HepG2 (cell line): Measurements from ENCODE around the gene SDHAF1. TPM values are rescaled to one million over a fixed set of nuclear protein-coding genes. Genes with fewer than 3 reads are reported as not detected.

Experiments used
- AHR ChIP-seq: IDR thresholded peaks from 2 replicates; pipeline ENCODE4 v1.6.1; 2018; ENCODE audit warnings: missing genetic modification reagents, missing compliant biosample characterization
- ARID5B ChIP-seq: IDR thresholded peaks from 2 replicates; pipeline ENCODE4 v1.4.0; 2020; ENCODE audit warnings: mild to moderate bottlenecking, missing genetic modification reagents
- ATRX ChIP-seq: sonication (generic); formaldehyde crosslinking; IDR thresholded peaks from 2 replicates; pipeline ENCODE4 v1.4.0; 2020; ENCODE audit warnings: missing genetic modification reagents, borderline replicate concordance
- FLYWCH1 ChIP-seq: sonication (generic); formaldehyde crosslinking; IDR thresholded peaks from 2 replicates; pipeline ENCODE4 v1.8.1; 2023; ENCODE audit warnings: mild to moderate bottlenecking, missing genetic modification reagents
- FOXA3 ChIP-seq: IDR thresholded peaks from 2 replicates; pipeline ENCODE4 v1.6.1; 2016; ENCODE audit warnings: missing genetic modification reagents, missing compliant biosample characterization
- GABPB1 ChIP-seq: IDR thresholded peaks from 2 replicates; pipeline ENCODE4 v1.6.1; 2016; ENCODE audit warnings: mild to moderate bottlenecking, missing genetic modification reagents, moderate library complexity, missing compliant biosample characterization
- HNF4G ChIP-seq, 2 experiments: sonication (generic) in 1 of 2; formaldehyde crosslinking in 1 of 2; IDR thresholded peaks; 2 replicates each; pipeline versions ENCODE4 v1.4.0 to v1.6.1; 2011 to 2020; ENCODE audit warnings: borderline replicate concordance in 2 of 2, low read depth in 2 of 2, mild to moderate bottlenecking in 2 of 2, low read length in 1 of 2, missing genetic modification reagents in 1 of 2, moderate library complexity in 1 of 2
- IRX3 ChIP-seq: sonication (generic); formaldehyde crosslinking; IDR thresholded peaks from 2 replicates; pipeline ENCODE4 v1.8.1; 2023; ENCODE audit warnings: mild to moderate bottlenecking, low read depth, missing genetic modification reagents, borderline replicate concordance
- JUN ChIP-seq: sonication (generic); formaldehyde crosslinking; IDR thresholded peaks from 2 replicates; pipeline ENCODE4 v1.4.0; 2020; ENCODE audit warnings: mild to moderate bottlenecking, missing genetic modification reagents
- NFATC3 ChIP-seq: sonication (generic); formaldehyde crosslinking; IDR thresholded peaks from 2 replicates; pipeline ENCODE4 v1.5.1; 2020; ENCODE audit warnings: mild to moderate bottlenecking, missing genetic modification reagents
- RFX5 ChIP-seq: IDR thresholded peaks from 2 replicates; pipeline ENCODE4 v1.6.1; 2011; ENCODE audit warnings: low read depth, low read length, improper control_type of control experiment
- SMARCE1 ChIP-seq: fragments of 450-650 bp; IDR thresholded peaks from 2 replicates; pipeline ENCODE4 v1.6.1; 2017; ENCODE audit warnings: borderline replicate concordance
- SRSF9 ChIP-seq: fragments of 200-400 bp; formaldehyde crosslinking; IDR thresholded peaks from 2 replicates; pipeline ENCODE4 v1.6.1; 2018; ENCODE audit warnings: borderline replicate concordance, mild to moderate bottlenecking, low read depth, low read length; ENCODE audit not compliant: insufficient read depth, poor library complexity, severe bottlenecking
- TOPORS ChIP-seq: sonication (generic); formaldehyde crosslinking; IDR thresholded peaks from 2 replicates; pipeline ENCODE4 v1.8.0; 2023; ENCODE audit warnings: mild to moderate bottlenecking, missing genetic modification reagents
- ZFYVE20 ChIP-seq: sonication (generic); formaldehyde crosslinking; IDR thresholded peaks from 2 replicates; pipeline ENCODE4 v1.8.0; 2023; ENCODE audit warnings: low read depth, mild to moderate bottlenecking, moderate library complexity, missing genetic modification reagents, borderline replicate concordance
- ZNF20 ChIP-seq: sonication (generic); formaldehyde crosslinking; IDR thresholded peaks from 2 replicates; pipeline ENCODE4 v1.4.0; 2020; ENCODE audit warnings: mild to moderate bottlenecking, moderate library complexity, missing genetic modification reagents
- ZNF207 ChIP-seq: fragments of 450-650 bp; IDR thresholded peaks from 2 replicates; pipeline ENCODE4 v1.6.1; 2016; ENCODE audit warnings: antibody characterized with exemption, borderline replicate concordance
- ZNF3 ChIP-seq: IDR thresholded peaks from 2 replicates; pipeline ENCODE4 v1.7.0; 2017; ENCODE audit warnings: inconsistent platforms
- ZNF337 ChIP-seq: sonication (generic); formaldehyde crosslinking; IDR thresholded peaks from 2 replicates; pipeline ENCODE4 v1.5.1; 2020; ENCODE audit warnings: missing genetic modification reagents, low read depth, mild to moderate bottlenecking, borderline replicate concordance
- ZNF33B ChIP-seq: sonication (generic); formaldehyde crosslinking; IDR thresholded peaks from 2 replicates; pipeline ENCODE4 v1.5.1; 2020; ENCODE audit warnings: mild to moderate bottlenecking, missing genetic modification reagents
- ZNF34 ChIP-seq: sonication (generic); formaldehyde crosslinking; IDR thresholded peaks from 2 replicates; pipeline ENCODE4 v1.4.0; 2020; ENCODE audit warnings: mild to moderate bottlenecking, missing genetic modification reagents, borderline replicate concordance
- ZNF776 ChIP-seq: sonication (generic); formaldehyde crosslinking; IDR thresholded peaks from 2 replicates; pipeline ENCODE4 v1.4.0; 2020; ENCODE audit warnings: mild to moderate bottlenecking, missing genetic modification reagents
- ZNF788 ChIP-seq: sonication (generic); formaldehyde crosslinking; IDR thresholded peaks from 2 replicates; pipeline ENCODE4 v1.5.0; 2020; ENCODE audit warnings: mild to moderate bottlenecking, missing genetic modification reagents, borderline replicate concordance
- polyA plus RNA-seq, 8 experiments: library from polyadenylated mRNA; depleted of rRNA in 3 of 8; stranded (reverse) in 7 of 8; unstranded in 1 of 8; fragments of >200 nt; fragmentation: Illumina TruSeq in 4 of 8; extraction: Trizol in 4 of 8; gene quantifications; 2 replicates each; pipeline versions ENCODE4 v1.2.1 to v1.2.3, GENCODE V29; 2011 to 2016; ENCODE audit warnings: low read depth in 4 of 8, missing spikeins in 1 of 8, mixed read lengths in 1 of 8; ENCODE audit not compliant: insufficient read depth in 1 of 8
- total RNA-seq, 5 experiments: library from RNA; depleted of rRNA; stranded (reverse); fragments of >200 nt; fragmentation: Illumina TruSeq; extraction: Trizol; gene quantifications; 2 replicates each; pipeline ENCODE4 v1.2.3, GENCODE V29; 2016; ENCODE audit warnings: low read depth in 1 of 5
- TF ChIP-seq, protein P1 (sequence below): sonication (generic); formaldehyde crosslinking; IDR thresholded peaks from 2 replicates; pipeline ENCODE4 v1.5.1; 2020; ENCODE audit warnings: missing genetic modification reagents, mild to moderate bottlenecking, borderline replicate concordance

SDHAF1 gene
- total and polyA plus RNA-seq, 2 of the 13 experiments (the other 11 are each of a cell fraction or from before 2014, with no cell fraction given) = 17.8 to 22.8 TPM

DNA sequence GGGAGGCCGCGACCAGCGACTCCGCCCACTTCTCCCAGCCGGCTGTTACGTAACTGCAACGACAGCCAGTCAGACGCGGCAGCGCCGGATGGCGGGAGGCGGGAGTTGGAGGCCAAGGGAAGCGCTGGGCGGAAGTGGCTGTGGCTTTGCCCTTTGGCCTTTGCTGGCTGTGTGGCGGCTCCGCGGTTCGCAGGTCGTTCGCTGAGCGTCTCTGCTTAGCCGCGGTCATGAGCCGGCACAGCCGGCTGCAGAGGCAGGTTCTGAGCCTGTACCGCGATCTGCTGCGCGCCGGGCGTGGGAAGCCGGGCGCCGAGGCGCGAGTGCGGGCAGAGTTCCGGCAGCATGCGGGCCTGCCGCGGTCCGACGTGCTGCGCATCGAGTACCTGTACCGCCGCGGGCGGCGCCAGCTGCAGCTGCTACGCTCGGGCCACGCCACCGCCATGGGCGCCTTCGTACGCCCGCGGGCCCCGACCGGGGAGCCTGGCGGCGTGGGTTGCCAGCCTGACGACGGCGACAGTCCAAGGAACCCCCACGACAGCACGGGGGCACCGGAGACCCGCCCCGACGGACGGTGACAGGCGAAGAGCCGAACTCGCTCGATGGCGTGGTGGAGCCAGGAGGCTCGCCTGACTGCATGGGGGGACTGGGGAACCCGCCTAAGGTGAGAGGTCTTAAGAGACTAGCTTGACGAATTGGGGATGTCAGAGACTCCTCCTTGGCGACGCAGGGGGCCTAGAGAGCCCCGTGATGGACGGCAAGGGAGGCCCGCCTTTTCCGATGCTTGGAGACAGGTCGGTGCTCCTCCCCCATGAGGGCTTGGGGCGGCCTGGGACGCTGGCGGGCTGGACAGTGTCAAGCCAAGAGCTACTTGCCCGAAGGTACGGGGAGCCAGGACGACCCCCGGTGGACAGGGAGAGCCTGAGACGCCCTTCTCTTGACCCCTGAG is at the start of gene SDHAF1 (continued):
- TF ChIP-seq ZNF34 (CRISPR knock-in tag) (no peak), TOPORS (no peak; the same call in 1 of the 2 replicates), FOXA3 (CRISPR knock-in tag) (peak; percentile 57; the same call in 1 of the 2 replicates), ATRX (CRISPR knock-in tag) (no peak), NFATC3 (CRISPR knock-in tag) (0 out of 2 replicates have a peak, but pooled peaks have one; percentile 8), ZNF33B (no peak), ZNF207 (no peak), JUN (CRISPR knock-in tag) (no peak), ZNF20 (no peak), SRSF9 (no peak), AHR (CRISPR knock-in tag) (no peak), ZNF337 (CRISPR knock-in tag) (peak; percentile 48; the same call in 1 of the 2 replicates), IRX3 (CRISPR knock-in tag) (no peak), RFX5 (no peak), SMARCE1 (no peak), FLYWCH1 (CRISPR knock-in tag) (0 out of 2 replicates have a peak, but pooled peaks have one; percentile 71), GABPB1 (CRISPR knock-in tag) (peak; percentile 96), ZNF3 (CRISPR knock-in tag) (no peak), ZFYVE20 (CRISPR knock-in tag) (no peak), ZNF776 (CRISPR knock-in tag) (no peak; the same call in 1 of the 2 replicates), HNF4G (IDR thresholded peaks at IDR 0.05; ENCODE audit: borderline replicate concordance, low read depth, low read length) (peak; percentile 78; the same call in 1 of the 2 replicates), HNF4G (CRISPR knock-in tag; IDR thresholded peaks at IDR 0.05; ENCODE audit: borderline replicate concordance, low read depth) (peak; percentile 87), ZNF788 (peak; percentile 91; the same call in 1 of the 2 replicates), ARID5B (CRISPR knock-in tag) (0 out of 2 replicates have a peak, but pooled peaks have one; percentile 21)
- TF ChIP-seq, protein P1, sequence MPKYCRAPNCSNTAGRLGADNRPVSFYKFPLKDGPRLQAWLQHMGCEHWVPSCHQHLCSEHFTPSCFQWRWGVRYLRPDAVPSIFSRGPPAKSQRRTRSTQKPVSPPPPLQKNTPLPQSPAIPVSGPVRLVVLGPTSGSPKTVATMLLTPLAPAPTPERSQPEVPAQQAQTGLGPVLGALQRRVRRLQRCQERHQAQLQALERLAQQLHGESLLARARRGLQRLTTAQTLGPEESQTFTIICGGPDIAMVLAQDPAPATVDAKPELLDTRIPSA (CRISPR knock-in tag) = no peak; the same call in 1 of the 2 replicates
